Muscle of leg (tissue), 11 donors: Measurements from ENCODE around the gene CORO2A. TPM values are rescaled to one million over a fixed set of nuclear protein-coding genes. Genes with fewer than 3 reads are reported as not detected.

ENCODE experiments used
- DNase-seq: peaks from one replicate; pipeline ENCODE4 v3.0.0; 2013
- H3K27ac ChIP-seq: one replicate; pipeline ENCODE4 v1.5.1; 2013; ENCODE audit warnings: mild to moderate bottlenecking, low read length, control low read depth
- H3K27me3 ChIP-seq: one replicate; pipeline ENCODE4 v1.6.1; 2013; ENCODE audit warnings: low read length; ENCODE audit not compliant: control insufficient read depth, insufficient read depth
- H3K36me3 ChIP-seq: one replicate; pipeline ENCODE4 v1.6.1; 2013; ENCODE audit warnings: low read length; ENCODE audit not compliant: control insufficient read depth, insufficient read depth
- H3K4me1 ChIP-seq: one replicate; pipeline ENCODE4 v1.6.1; 2013; ENCODE audit warnings: low read length; ENCODE audit not compliant: control insufficient read depth, insufficient read depth
- H3K4me3 ChIP-seq: one replicate; pipeline ENCODE4 v1.5.1; 2013; ENCODE audit warnings: low read length, control low read depth
- H3K9me3 ChIP-seq: replicated peaks from 2 replicates; pipeline ENCODE4 v1.6.1; 2013; ENCODE audit warnings: low read depth, low read length; ENCODE audit not compliant: control insufficient read depth
- WGBS: methylation state at CpG from one replicate; pipeline ENCODE4 v1.1.5; 2013; ENCODE audit warnings: missing lambda C conversion rate; ENCODE audit not compliant: insufficient coverage; 5-methylcytosine and 5-hydroxymethylcytosine counted together
- polyA plus RNA-seq, 8 donors: library from polyadenylated mRNA; unstranded; fragments of 120-200 nt; gene quantifications; one replicate each; pipeline versions ENCODE4 v1.2.1 to v1.2.3, GENCODE V29; 2013; ENCODE audit warnings: inconsistent platforms in 1 of 8, low replicate concordance in 1 of 8; ENCODE audit not compliant: insufficient read length in 8 of 8, insufficient read depth in 1 of 8
- total RNA-seq: library from RNA; stranded (reverse); fragments of 120-200 nt; gene quantifications from one replicate; pipeline ENCODE4 v1.2.4, GENCODE V29; 2013

Gene CORO2A
- total and polyA plus RNA-seq, 9 donors: 0.13 to 1.9 (median 0.36) TPM

GRCh38 chr9:98220911-98221310 is 28.5 kb upstream of the CORO2A start:
- no peak for DNase-seq
- 89% methylated on average over 19 of the region's 21 CpGs for WGBS
- Histone ChIP-seq H3K27ac (no peak overlapping the region), H3K36me3 (no peaks in the 10 kb centered on the region), H3K9me3 (no peaks in the 10 kb centered on the region), H3K4me3 (no peak overlapping the region), H3K4me1 (no peaks in the 10 kb centered on the region), H3K27me3 (no peaks in the 10 kb centered on the region)

- H3K27ac ChIP-seq: no peak overlapping the region
- H3K36me3 ChIP-seq: no peaks in the 10 kb centered on the region
- H3K4me1 ChIP-seq: no peaks in the 10 kb centered on the region
- no peaks in the 10 kb centered on the region for H3K9me3 ChIP-seq
- no peak overlapping the region for H3K4me3 ChIP-seq
- DNase-seq: no peak
- WGBS: 86% methylated on average over 6 of the region's 11 CpGs
- no peaks in the 10 kb centered on the region for H3K27me3 ChIP-seq
Observed at GRCh38 chr9:98219794-98220370, 27.4 kb upstream of the CORO2A start.

GRCh38 chr9:98219364-98219716 is 26.9 kb upstream of the CORO2A start:
- Histone ChIP-seq H3K9me3 (no peaks in the 10 kb centered on the region), H3K27me3 (no peaks in the 10 kb centered on the region), H3K4me3 (no peak overlapping the region), H3K27ac (no peak overlapping the region), H3K4me1 (no peaks in the 10 kb centered on the region), H3K36me3 (no peaks in the 10 kb centered on the region)
- 92% methylated on average over 5 of the region's 7 CpGs for WGBS
- DNase-seq: no peak

- no peaks in the 10 kb centered on the region for H3K36me3 ChIP-seq
- no peak for DNase-seq
- no peaks in the 10 kb centered on the region for H3K27me3 ChIP-seq
- H3K27ac ChIP-seq: no peak overlapping the region
- 57% methylated on average over 3 of the region's 11 CpGs for WGBS
- H3K9me3 ChIP-seq: no peaks in the 10 kb centered on the region
- no peaks in the 10 kb centered on the region for H3K4me1 ChIP-seq
- no peak overlapping the region for H3K4me3 ChIP-seq
Observed at GRCh38 chr9:98218562-98219363, 26.3 kb upstream of the CORO2A start.

GRCh38 chr9:98217255-98217654 is 24.8 kb upstream of the CORO2A start:
- no peaks in the 10 kb centered on the region for H3K27me3 ChIP-seq
- no peak overlapping the region for H3K27ac ChIP-seq
- no peak overlapping the region for H3K4me3 ChIP-seq
- WGBS: 94% methylated on average over 2 of the region's 2 CpGs
- DNase-seq: no peak
- no peaks in the 10 kb centered on the region for H3K36me3 ChIP-seq
- H3K9me3 ChIP-seq: no peaks in the 10 kb centered on the region
- H3K4me1 ChIP-seq: no peaks in the 10 kb centered on the region

GRCh38 chr9:98216391-98216790 is 24.0 kb upstream of the CORO2A start:
- H3K4me3 ChIP-seq: no peak overlapping the region
- DNase-seq: no peak
- H3K27ac ChIP-seq: no peak overlapping the region
- H3K27me3 ChIP-seq: no peaks in the 10 kb centered on the region
- no peaks in the 10 kb centered on the region for H3K9me3 ChIP-seq
- 100% methylated on average over 1 of the region's 3 CpGs for WGBS
- no peaks in the 10 kb centered on the region for H3K36me3 ChIP-seq
- no peaks in the 10 kb centered on the region for H3K4me1 ChIP-seq

- Histone ChIP-seq H3K9me3 (no peaks in the 10 kb centered on the region), H3K27ac (no peak overlapping the region), H3K36me3 (no peaks in the 10 kb centered on the region), H3K4me1 (no peaks in the 10 kb centered on the region), H3K27me3 (no peaks in the 10 kb centered on the region), H3K4me3 (no peak overlapping the region)
- no peak for DNase-seq
- WGBS: 78% methylated on average over 4 of the region's 9 CpGs
Observed at GRCh38 chr9:98215821-98216220, 23.4 kb upstream of the CORO2A start.

- Histone ChIP-seq H3K9me3 (no peaks in the 10 kb centered on the region), H3K4me3 (no peak overlapping the region), H3K27me3 (no peaks in the 10 kb centered on the region), H3K4me1 (no peaks in the 10 kb centered on the region), H3K27ac (no peak overlapping the region), H3K36me3 (no peaks in the 10 kb centered on the region)
- no peak for DNase-seq
- WGBS: 86% methylated on average over 3 of the region's 5 CpGs
Observed at GRCh38 chr9:98215271-98215670, 22.8 kb upstream of the CORO2A start.

GRCh38 chr9:98214811-98215210 is 22.4 kb upstream of the CORO2A start:
- Histone ChIP-seq H3K36me3 (no peaks in the 10 kb centered on the region), H3K27me3 (no peaks in the 10 kb centered on the region), H3K4me1 (no peaks in the 10 kb centered on the region), H3K4me3 (no peak overlapping the region), H3K9me3 (no peaks in the 10 kb centered on the region), H3K27ac (no peak overlapping the region)
- DNase-seq: no peak
- 68% methylated on average over 6 of the region's 6 CpGs for WGBS

- H3K27ac ChIP-seq: no peak overlapping the region
- no peaks in the 10 kb centered on the region for H3K4me1 ChIP-seq
- H3K4me3 ChIP-seq: no peak overlapping the region
- no peaks in the 10 kb centered on the region for H3K36me3 ChIP-seq
- no peaks in the 10 kb centered on the region for H3K9me3 ChIP-seq
- 100% methylated on average over 3 of the region's 3 CpGs for WGBS
- no peaks in the 10 kb centered on the region for H3K27me3 ChIP-seq
- DNase-seq: no peak
Observed at GRCh38 chr9:98211260-98211659, 18.8 kb upstream of the CORO2A start.
